Astrocyte (in vitro differentiated cells and primary cell): Measurements from ENCODE around the gene CDH19.

Experiments used
- CTCF ChIP-seq: IDR thresholded peaks from 2 replicates; pipeline ENCODE4 v1.5.1; 2011; ENCODE audit warnings: low read depth, mild to moderate bottlenecking, inconsistent platforms, low read length, moderate library complexity; ENCODE audit not compliant: insufficient read depth
- EZH2 ChIP-seq: IDR thresholded peaks from 2 replicates; pipeline ENCODE4 v1.6.1; 2012; ENCODE audit warnings: mild to moderate bottlenecking, low read length, inconsistent platforms; ENCODE audit not compliant: insufficient read depth

- TF ChIP-seq CTCF (no peak), EZH2 (no peak)
Observed at GRCh38 chr18:66607632-66608031, 3.7 kb upstream of the CDH19 start.
